HFFc6 (cell line): ENCODE measurements around the gene PADI6. TPM values are rescaled to one million over a fixed set of nuclear protein-coding genes. Genes with fewer than 3 reads are reported as not detected.

Source experiments
- DNase-seq: peaks from one replicate; pipeline ENCODE4 v3.0.0-alpha.2; 2018
- H3K27ac Mint-ChIP-seq: 2 replicates; pipeline ENCODE4 v1.8.0; 2020; ENCODE audit warnings: mild to moderate bottlenecking, mixed read lengths
- H3K27me3 Mint-ChIP-seq: 2 replicates; pipeline ENCODE4 v1.8.0; 2021; ENCODE audit warnings: mild to moderate bottlenecking, moderate library complexity, mixed read lengths; ENCODE audit not compliant: insufficient read depth
- H3K36me3 Mint-ChIP-seq: 2 replicates; pipeline ENCODE4 v1.8.0; 2021; ENCODE audit warnings: low read depth, mixed read lengths
- H3K4me1 Mint-ChIP-seq: 2 replicates; pipeline ENCODE4 v1.8.0; 2020; ENCODE audit warnings: low read depth, mixed read lengths
- H3K4me3 Mint-ChIP-seq: 2 replicates; pipeline ENCODE4 v1.8.0; 2020; ENCODE audit warnings: mild to moderate bottlenecking, moderate library complexity, mixed read lengths
- H3K9me3 Mint-ChIP-seq: 2 replicates; pipeline ENCODE4 v1.8.0; 2020; ENCODE audit warnings: mild to moderate bottlenecking, mixed read lengths
- CTCF ChIP-seq: fragments of 200-600 bp; sonication (generic); IDR thresholded peaks from 2 replicates; pipeline ENCODE4 v1.5.0; 2021; ENCODE audit warnings: antibody characterized with exemption, mild to moderate bottlenecking
- total RNA-seq, 6 experiments: library from RNA; stranded (reverse); fragmentation: NEBNext Ultra II Directional; extraction: Animal tissue kit (Norgen Biotek cat#: 25700); gene quantifications; 2 replicates in 1 of 6; 3 replicates in 5 of 6; pipeline ENCODE4 v1.2.3, GENCODE V29; 2021

PADI6 gene
- total RNA-seq, 6 experiments from 2014 or later = not detected

GRCh38 chr1:17377325-17377953 is 5.4 kb downstream of the PADI6 start:
- H3K4me1 Mint-ChIP-seq = no peaks in the 10 kb centered on the region
- H3K27me3 Mint-ChIP-seq = peaks cover 55% of the 10 kb centered on the region
- DNase-seq = no peak
- no peak overlapping the region for H3K27ac Mint-ChIP-seq
- H3K36me3 Mint-ChIP-seq = no peaks in the 10 kb centered on the region
- H3K4me3 Mint-ChIP-seq = no peak overlapping the region
- no peak for TF ChIP-seq CTCF
- no peaks in the 10 kb centered on the region for H3K9me3 Mint-ChIP-seq

- no peak for DNase-seq
- Mint-ChIP-seq H3K4me1 (no peaks in the 10 kb centered on the region), H3K27me3 (peaks cover 60% of the 10 kb centered on the region), H3K9me3 (no peaks in the 10 kb centered on the region), H3K36me3 (no peaks in the 10 kb centered on the region), H3K4me3 (no peak overlapping the region), H3K27ac (no peak overlapping the region)
- TF ChIP-seq CTCF = no peak
These were observed 9.2 kb downstream of the PADI6 start for GRCh38 chr1:17381161-17381560.

GRCh38 chr1:17392199-17392740 is 20.3 kb downstream of the PADI6 start:
- no peak for TF ChIP-seq CTCF
- Mint-ChIP-seq H3K27me3 (peaks cover 52% of the 10 kb centered on the region), H3K9me3 (no peaks in the 10 kb centered on the region), H3K27ac (no peak overlapping the region), H3K4me3 (no peak overlapping the region), H3K4me1 (no peaks in the 10 kb centered on the region), H3K36me3 (no peaks in the 10 kb centered on the region)
- DNase-seq = no peak

- DNase-seq = no peak
- H3K27ac Mint-ChIP-seq = no peak overlapping the region
- no peaks in the 10 kb centered on the region for H3K36me3 Mint-ChIP-seq
- no peaks in the 10 kb centered on the region for H3K4me1 Mint-ChIP-seq
- H3K9me3 Mint-ChIP-seq = no peaks in the 10 kb centered on the region
- peaks cover 44% of the 10 kb centered on the region for H3K27me3 Mint-ChIP-seq
- H3K4me3 Mint-ChIP-seq = no peak overlapping the region
- TF ChIP-seq CTCF = no peak
These were observed 21.2 kb downstream of the PADI6 start for GRCh38 chr1:17393230-17393629.

- H3K27ac Mint-ChIP-seq = no peak overlapping the region
- H3K36me3 Mint-ChIP-seq = no peaks in the 10 kb centered on the region
- peaks cover 26% of the 10 kb centered on the region for H3K27me3 Mint-ChIP-seq
- H3K4me3 Mint-ChIP-seq = no peak overlapping the region
- no peaks in the 10 kb centered on the region for H3K4me1 Mint-ChIP-seq
- DNase-seq = no peak
- H3K9me3 Mint-ChIP-seq = no peaks in the 10 kb centered on the region
- no peak for TF ChIP-seq CTCF
These were observed 26.1 kb downstream of the PADI6 start for GRCh38 chr1:17397910-17398695.
